ENCODE data around the gene FCRLA. TPM values are rescaled to one million over a fixed set of nuclear protein-coding genes. Genes with fewer than 3 reads are reported as not detected.

FCRLA gene
- total RNA-seq, 2 experiments from 2014 or later, result 409 to 672 TPM

- intact Hi-C loops (cut with micrococcal nuclease; ENCODE audit: unreplicated experiment), result loop anchor here (1.0 to 2.0 kb wide), 3 partner anchors 24 to 91 kb away; partner anchors contain the start of gene FCRLA
- Histone ChIP-seq H3K36me3 (ENCODE audit: insufficient read depth, low read length) (no peaks in the 10 kb centered on the region), H3K9me2 (ENCODE audit: insufficient read depth, low read length) (no peaks in the 10 kb centered on the region), H3K4me1 (ENCODE audit: insufficient read depth, low read length, poor library complexity, severe bottlenecking) (peaks cover 48% of the 10 kb centered on the region), H3K27ac (ENCODE audit: low read depth, low read length, poor library complexity, severe bottlenecking) (peak overlapping the region; percentile 50), H3K4me2 (ENCODE audit: low read length) (peak overlapping the region; percentile 57), H2AFZ (ENCODE audit: low read length) (peak overlapping the region; percentile 65; the same call in 1 of the 2 replicates), H3K9me3 (ENCODE audit: low read length) (no peaks in the 10 kb centered on the region), H4K20me1 (ENCODE audit: insufficient read depth, low read length) (no peaks in the 10 kb centered on the region), H3K79me2 (ENCODE audit: insufficient read depth, low read depth, low read length) (no peaks in the 10 kb centered on the region), H3K4me3 (ENCODE audit: low read depth, low read length, poor library complexity, severe bottlenecking) (no peak overlapping the region)
- ChIA-PET CTCF (ENCODE audit: unreplicated experiment) (interaction anchor here (2.1 to 2.5 kb wide), 3 partner anchors 10 to 91 kb away, joined by 7 to 12 read pairs (median 7); partner anchors contain the start of genes DUSP12 and FCRLA), POLR2A (interaction anchor here (0.6 to 7.0 kb wide), 13 partner anchors 9 to 557 kb away, joined by 3 to 64 read pairs (median 3); partner anchors contain the start of genes DUSP12 and FCRLA)
- BruUV-seq (replicated peaks), result no TSS peak
- TF ChIP-seq, protein P1, sequence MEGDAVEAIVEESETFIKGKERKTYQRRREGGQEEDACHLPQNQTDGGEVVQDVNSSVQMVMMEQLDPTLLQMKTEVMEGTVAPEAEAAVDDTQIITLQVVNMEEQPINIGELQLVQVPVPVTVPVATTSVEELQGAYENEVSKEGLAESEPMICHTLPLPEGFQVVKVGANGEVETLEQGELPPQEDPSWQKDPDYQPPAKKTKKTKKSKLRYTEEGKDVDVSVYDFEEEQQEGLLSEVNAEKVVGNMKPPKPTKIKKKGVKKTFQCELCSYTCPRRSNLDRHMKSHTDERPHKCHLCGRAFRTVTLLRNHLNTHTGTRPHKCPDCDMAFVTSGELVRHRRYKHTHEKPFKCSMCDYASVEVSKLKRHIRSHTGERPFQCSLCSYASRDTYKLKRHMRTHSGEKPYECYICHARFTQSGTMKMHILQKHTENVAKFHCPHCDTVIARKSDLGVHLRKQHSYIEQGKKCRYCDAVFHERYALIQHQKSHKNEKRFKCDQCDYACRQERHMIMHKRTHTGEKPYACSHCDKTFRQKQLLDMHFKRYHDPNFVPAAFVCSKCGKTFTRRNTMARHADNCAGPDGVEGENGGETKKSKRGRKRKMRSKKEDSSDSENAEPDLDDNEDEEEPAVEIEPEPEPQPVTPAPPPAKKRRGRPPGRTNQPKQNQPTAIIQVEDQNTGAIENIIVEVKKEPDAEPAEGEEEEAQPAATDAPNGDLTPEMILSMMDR (conservative IDR thresholded peaks at IDR 0.05; ENCODE audit: low read length), result peak; percentile 85
- no peak for TF ChIP-seq EZH2phosphoT487 (IDR thresholded peaks at IDR 0.05; ENCODE audit: borderline replicate concordance, low read depth, low read length)
- peak; percentile 89 for DNase-seq (ENCODE audit: low spot score)
These were observed 31.7 kb downstream of the FCRLA start for GRCh38 chr1:161738627-161739287.

DNA sequence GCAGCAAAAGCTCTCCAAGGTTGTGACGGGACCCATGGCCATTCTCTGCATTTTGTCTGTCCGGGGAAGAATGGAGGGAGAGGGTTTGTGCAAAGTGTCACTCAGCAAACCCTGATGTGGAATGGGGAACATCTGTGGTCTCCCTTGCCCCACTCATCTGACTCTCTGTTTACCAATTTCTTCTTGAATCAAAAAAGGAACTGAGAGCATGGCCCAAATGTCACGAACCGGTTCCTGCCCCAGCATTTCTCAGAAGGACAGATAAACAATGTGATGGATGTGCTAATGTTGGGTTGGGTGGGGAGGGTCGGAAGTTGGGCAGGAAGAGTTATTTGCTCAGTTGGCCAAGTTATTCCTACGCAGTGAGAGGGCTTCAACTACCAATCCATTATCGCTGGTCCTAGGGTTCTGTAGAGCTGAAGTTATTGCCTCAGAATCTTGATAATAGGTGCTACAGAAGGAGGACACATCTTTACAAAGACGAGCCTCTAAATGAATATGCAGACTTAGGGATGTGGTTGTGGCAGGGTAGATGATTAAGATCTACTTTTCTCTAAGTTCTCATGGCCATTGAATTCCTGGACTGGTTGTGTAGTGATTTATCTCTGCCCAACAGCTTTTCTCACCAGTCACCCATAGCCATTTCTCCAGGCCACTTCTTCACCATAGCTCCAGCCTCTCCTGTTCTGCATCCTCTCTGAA, 33.0 kb downstream of the FCRLA start:
- BruUV-seq (replicated peaks), result no TSS peak
- CTCF ChIA-PET (ENCODE audit: unreplicated experiment), result interaction anchor here (0.8 to 2.5 kb wide), 6 partner anchors 23 to 253 kb away, joined by 3 to 12 read pairs (median 4); partner anchors contain the start of gene FCRLA
- H2AFZ ChIP-seq (ENCODE audit: low read length), result peak overlapping the region; percentile 65
- POLR2A ChIA-PET, result interaction anchor here (0.7 to 7.0 kb wide), 11 partner anchors 9 to 208 kb away, joined by 3 to 64 read pairs (median 7); partner anchors contain the start of genes DUSP12 and FCRLA
- H3K9me3 ChIP-seq (ENCODE audit: low read length), result no peaks in the 10 kb centered on the region
- peak; percentile 74 for DNase-seq (ENCODE audit: low spot score)
- no peaks in the 10 kb centered on the region for H4K20me1 ChIP-seq (ENCODE audit: insufficient read depth, low read length)
- peak overlapping the region; percentile 57 for H3K4me2 ChIP-seq (ENCODE audit: low read length)
- no peak for TF ChIP-seq EZH2phosphoT487 (IDR thresholded peaks at IDR 0.05; ENCODE audit: borderline replicate concordance, low read depth, low read length)
- TF ChIP-seq, protein P1 (conservative IDR thresholded peaks at IDR 0.05; ENCODE audit: low read length), result no peak
- no peaks in the 10 kb centered on the region for H3K79me2 ChIP-seq (ENCODE audit: insufficient read depth, low read depth, low read length)
- no peaks in the 10 kb centered on the region for H3K9me2 ChIP-seq (ENCODE audit: insufficient read depth, low read length)
- intact Hi-C loops (cut with micrococcal nuclease; ENCODE audit: unreplicated experiment), result loop anchor here (2.0 to 10.0 kb wide), 2 partner anchors 23 to 175 kb away; no protein-coding TSS in a partner anchor
- peak overlapping the region; percentile 50 for H3K27ac ChIP-seq (ENCODE audit: low read depth, low read length, poor library complexity, severe bottlenecking)
- H3K4me3 ChIP-seq (ENCODE audit: low read depth, low read length, poor library complexity, severe bottlenecking), result peak overlapping the region; percentile 12
- H3K4me1 ChIP-seq (ENCODE audit: insufficient read depth, low read length, poor library complexity, severe bottlenecking), result peaks cover 48% of the 10 kb centered on the region
- no peaks in the 10 kb centered on the region for H3K36me3 ChIP-seq (ENCODE audit: insufficient read depth, low read length)

All from OCI-LY7 (cell line).